Mucosa of stomach (tissue), 1 donor: ENCODE data around the gene RBCK1.
"Not testable (repeated sequence)": the region's sequence is repeated elsewhere in the genome, so short reads cannot be mapped to it uniquely, and the experiment has no call there.

Source experiments
- H3K27me3 ChIP-seq: one replicate; pipeline ENCODE4 v1.7.0; 2013; ENCODE audit warnings: mild to moderate bottlenecking, low read length; ENCODE audit not compliant: control insufficient read depth, insufficient read depth
- H3K36me3 ChIP-seq: one replicate; pipeline ENCODE4 v1.7.0; 2013; ENCODE audit warnings: low read length; ENCODE audit not compliant: control insufficient read depth, insufficient read depth
- H3K4me1 ChIP-seq: one replicate; pipeline ENCODE4 v1.7.0; 2013; ENCODE audit warnings: mild to moderate bottlenecking, low read length; ENCODE audit not compliant: control insufficient read depth, insufficient read depth
- H3K4me3 ChIP-seq: one replicate; pipeline ENCODE4 v1.7.0; 2013; ENCODE audit warnings: low read length
- H3K9ac ChIP-seq: one replicate; pipeline ENCODE4 v1.7.0; 2013; ENCODE audit warnings: mild to moderate bottlenecking, low read length, moderate library complexity
- H3K9me3 ChIP-seq: one replicate; pipeline ENCODE4 v1.7.0; 2013; ENCODE audit warnings: mild to moderate bottlenecking, low read length, moderate library complexity; ENCODE audit not compliant: control insufficient read depth
- donor health status: Pancreatic carcinoma.

The RBCK1 gene

GRCh38 chr20:467755-468154 is 59.7 kb downstream of the RBCK1 start:
- peaks cover 3% of the 10 kb centered on the region for H3K4me1 ChIP-seq
- peaks cover 6% of the 10 kb centered on the region for H3K9me3 ChIP-seq
- no peaks in the 10 kb centered on the region for H3K36me3 ChIP-seq
- H3K27me3 ChIP-seq = no peaks in the 10 kb centered on the region
- H3K9ac ChIP-seq = no peak overlapping the region
- no peak overlapping the region for H3K4me3 ChIP-seq

GRCh38 chr20:469746-470490 is 61.8 kb downstream of the RBCK1 start:
- Histone ChIP-seq H3K9me3 (peaks cover 6% of the 10 kb centered on the region), H3K36me3 (no peaks in the 10 kb centered on the region), H3K4me1 (no peaks in the 10 kb centered on the region), H3K9ac (no peak overlapping the region), H3K27me3 (no peaks in the 10 kb centered on the region), H3K4me3 (no peak overlapping the region)

- no peak overlapping the region for H3K4me3 ChIP-seq
- H3K4me1 ChIP-seq = no peaks in the 10 kb centered on the region
- H3K27me3 ChIP-seq = no peaks in the 10 kb centered on the region
- no peak overlapping the region for H3K9ac ChIP-seq
- H3K9me3 ChIP-seq = peaks cover 6% of the 10 kb centered on the region
- H3K36me3 ChIP-seq = no peaks in the 10 kb centered on the region
Observed at GRCh38 chr20:472137-472846, 64.2 kb downstream of the RBCK1 start.

GRCh38 chr20:472889-473292 is 64.8 kb downstream of the RBCK1 start:
- Histone ChIP-seq H3K9me3 (peaks cover 6% of the 10 kb centered on the region), H3K4me1 (no peaks in the 10 kb centered on the region), H3K4me3 (no peak overlapping the region), H3K36me3 (no peaks in the 10 kb centered on the region), H3K9ac (no peak overlapping the region), H3K27me3 (no peaks in the 10 kb centered on the region)

GRCh38 chr20:474581-474980 is 66.5 kb downstream of the RBCK1 start:
- no peaks in the 10 kb centered on the region for H3K27me3 ChIP-seq
- no peaks in the 10 kb centered on the region for H3K36me3 ChIP-seq
- peaks cover 6% of the 10 kb centered on the region for H3K9me3 ChIP-seq
- no peaks in the 10 kb centered on the region for H3K4me1 ChIP-seq
- no peak overlapping the region for H3K9ac ChIP-seq
- H3K4me3 ChIP-seq = no peak overlapping the region

- Histone ChIP-seq H3K9ac (no peak overlapping the region), H3K4me1 (no peaks in the 10 kb centered on the region), H3K9me3 (peaks cover 6% of the 10 kb centered on the region), H3K27me3 (no peaks in the 10 kb centered on the region), H3K4me3 (no peak overlapping the region), H3K36me3 (no peaks in the 10 kb centered on the region)
Observed at GRCh38 chr20:475463-476357, 67.6 kb downstream of the RBCK1 start.

- not testable (repeated sequence) for H3K9ac ChIP-seq, H3K4me3 ChIP-seq, H3K4me1 ChIP-seq, H3K27me3 ChIP-seq, H3K36me3 ChIP-seq, H3K9me3 ChIP-seq
Observed at GRCh38 chr20:476561-477249, 68.6 kb downstream of the RBCK1 start.

GRCh38 chr20:478010-478948 is 70.2 kb downstream of the RBCK1 start:
- no peaks in the 10 kb centered on the region for H3K36me3 ChIP-seq
- no peak overlapping the region for H3K4me3 ChIP-seq
- no peak overlapping the region for H3K9ac ChIP-seq
- no peaks in the 10 kb centered on the region for H3K4me1 ChIP-seq
- no peaks in the 10 kb centered on the region for H3K9me3 ChIP-seq
- no peaks in the 10 kb centered on the region for H3K27me3 ChIP-seq

GRCh38 chr20:478949-479429 is 70.9 kb downstream of the RBCK1 start:
- no peaks in the 10 kb centered on the region for H3K9me3 ChIP-seq
- no peaks in the 10 kb centered on the region for H3K36me3 ChIP-seq
- no peaks in the 10 kb centered on the region for H3K27me3 ChIP-seq
- H3K9ac ChIP-seq = no peak overlapping the region
- H3K4me1 ChIP-seq = no peaks in the 10 kb centered on the region
- H3K4me3 ChIP-seq = no peak overlapping the region

- no peak overlapping the region for H3K9ac ChIP-seq
- no peak overlapping the region for H3K4me3 ChIP-seq
- H3K36me3 ChIP-seq = no peaks in the 10 kb centered on the region
- no peaks in the 10 kb centered on the region for H3K4me1 ChIP-seq
- no peaks in the 10 kb centered on the region for H3K27me3 ChIP-seq
- H3K9me3 ChIP-seq = no peaks in the 10 kb centered on the region
Observed at GRCh38 chr20:479487-479886, 71.4 kb downstream of the RBCK1 start.

- H3K9me3 ChIP-seq = no peaks in the 10 kb centered on the region
- H3K4me3 ChIP-seq = no peak overlapping the region
- H3K27me3 ChIP-seq = no peaks in the 10 kb centered on the region
- H3K36me3 ChIP-seq = no peaks in the 10 kb centered on the region
- H3K9ac ChIP-seq = no peak overlapping the region
- no peaks in the 10 kb centered on the region for H3K4me1 ChIP-seq
Observed at GRCh38 chr20:480044-480443, 71.9 kb downstream of the RBCK1 start.
